Measurements from ENCODE around the gene ALX3.
A peak's percentile ranks its signal among the peaks of the same experiment; 100 is the strongest.
"Not testable (repeated sequence)": the region's sequence is repeated elsewhere in the genome, so short reads cannot be mapped to it uniquely, and the experiment has no call there.

Gene ALX3

DNA sequence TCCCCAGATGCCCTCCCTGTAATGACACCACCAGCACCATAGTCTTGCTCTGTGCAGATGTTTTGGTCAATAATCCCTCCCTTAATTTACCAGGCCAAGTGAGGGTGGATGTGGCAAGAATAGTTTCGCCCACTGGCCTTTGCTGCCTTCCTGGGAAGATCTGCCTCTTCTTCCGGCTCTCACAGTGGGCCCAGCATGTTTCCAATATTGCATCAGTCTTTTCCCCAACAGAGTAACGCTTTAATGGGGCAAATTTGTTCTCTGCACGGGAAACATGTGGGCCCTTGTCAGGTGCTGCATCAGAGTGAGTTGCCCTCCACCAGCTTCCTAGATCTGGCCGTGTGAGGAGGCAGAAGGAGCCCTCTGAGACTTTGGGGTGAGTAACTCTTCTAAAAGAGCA lies 12.0 kb upstream of the ALX3 start:
- Mint-ChIP-seq H3K27ac (no peak overlapping the region), H3K27me3 (peaks cover 70% of the 10 kb centered on the region), H3K36me3 (ENCODE audit: low read depth) (no peaks in the 10 kb centered on the region), H3K9me3 (no peaks in the 10 kb centered on the region), H3K4me3 (peak overlapping the region; percentile 17), H3K4me1 (ENCODE audit: low read depth) (peaks cover 16% of the 10 kb centered on the region)

DNA sequence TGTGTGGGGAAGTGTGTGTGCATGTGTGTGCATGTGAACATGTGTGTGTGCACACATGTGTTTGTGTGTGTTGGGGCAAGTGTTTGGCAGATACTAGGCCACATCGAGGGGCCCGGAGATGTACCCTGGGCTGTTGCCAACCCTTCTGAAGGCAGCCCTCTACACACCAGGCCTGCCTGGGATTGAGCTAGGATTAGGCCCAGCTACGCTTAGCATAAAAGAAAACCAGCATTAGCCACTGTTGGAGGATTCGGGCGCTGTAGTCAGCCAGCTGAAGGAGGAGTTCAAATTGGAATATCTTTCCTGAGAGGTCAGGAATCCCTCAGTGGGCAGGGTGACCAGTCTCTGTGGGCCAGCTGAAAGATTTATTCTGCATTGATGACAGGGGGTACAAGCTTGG lies 10.6 kb upstream of the ALX3 start:
- H3K9me3 Mint-ChIP-seq: no peaks in the 10 kb centered on the region
- peaks cover 59% of the 10 kb centered on the region for H3K27me3 Mint-ChIP-seq
- no peaks in the 10 kb centered on the region for H3K36me3 Mint-ChIP-seq (ENCODE audit: low read depth)
- H3K4me1 Mint-ChIP-seq (ENCODE audit: low read depth): peaks cover 16% of the 10 kb centered on the region
- H3K4me3 Mint-ChIP-seq: no peak overlapping the region
- no peak overlapping the region for H3K27ac Mint-ChIP-seq

DNA sequence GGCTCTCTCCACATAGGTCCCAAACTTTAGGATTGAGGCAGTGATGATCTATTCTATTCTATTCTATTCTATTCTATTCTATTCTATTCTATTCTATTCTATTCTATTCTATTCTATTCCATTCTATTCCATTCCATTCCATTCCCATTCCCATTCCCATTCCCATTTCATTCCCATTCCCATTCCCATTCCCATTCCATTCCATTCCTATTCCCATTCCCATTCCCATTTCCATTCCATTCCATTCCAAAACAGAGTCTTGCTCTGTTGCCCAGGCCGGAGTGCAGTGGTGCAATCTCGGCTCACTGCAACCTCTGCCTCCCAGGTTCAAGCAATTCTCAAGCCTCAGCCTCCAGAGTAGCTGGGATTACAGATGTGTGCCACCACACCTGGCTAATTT lies 9.5 kb upstream of the ALX3 start:
- H3K36me3 Mint-ChIP-seq (ENCODE audit: low read depth); H3K9me3 Mint-ChIP-seq; H3K27ac Mint-ChIP-seq; H3K4me3 Mint-ChIP-seq: not testable (repeated sequence)
- H3K27me3 Mint-ChIP-seq: peaks cover 50% of the 10 kb centered on the region
- H3K4me1 Mint-ChIP-seq (ENCODE audit: low read depth): peaks cover 16% of the 10 kb centered on the region

DNA sequence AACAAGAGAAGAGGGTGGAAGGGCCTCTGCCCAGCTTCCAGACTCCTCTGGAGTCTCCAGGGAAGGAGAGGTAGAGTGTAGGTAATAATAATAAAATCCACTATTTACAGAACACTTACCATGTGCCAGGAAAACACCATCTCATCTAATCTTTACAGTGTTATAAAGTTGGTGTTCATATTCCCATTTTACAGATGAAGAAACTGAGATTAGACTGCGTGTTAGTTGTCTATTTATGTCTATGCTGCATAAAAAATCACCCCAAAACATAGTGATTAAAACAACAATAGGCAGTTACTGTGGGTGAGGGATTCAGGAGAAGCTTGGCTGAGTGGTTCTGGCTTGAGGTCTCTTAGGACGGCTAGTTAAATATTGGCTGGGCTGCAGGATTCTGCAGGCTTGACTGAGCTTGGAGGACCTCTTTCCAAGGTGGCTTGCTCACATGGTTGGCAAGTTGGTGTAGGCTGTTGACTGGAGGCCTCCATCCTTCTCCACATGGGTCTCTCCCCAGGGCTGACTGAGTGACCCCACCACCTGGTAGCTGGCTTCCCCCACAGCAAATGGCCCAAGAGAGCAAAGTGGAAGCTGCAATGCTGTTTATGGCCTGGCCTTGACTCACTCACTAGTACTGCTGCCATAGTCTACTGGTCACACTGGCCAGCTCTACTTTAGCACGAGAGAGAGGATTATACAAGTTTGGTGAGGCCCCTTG lies 6.5 kb upstream of the ALX3 start:
- Mint-ChIP-seq H3K9me3 (no peaks in the 10 kb centered on the region), H3K36me3 (ENCODE audit: low read depth) (no peaks in the 10 kb centered on the region), H3K27ac (no peak overlapping the region), H3K4me1 (ENCODE audit: low read depth) (no peaks in the 10 kb centered on the region), H3K27me3 (peaks cover 57% of the 10 kb centered on the region), H3K4me3 (no peak overlapping the region)

DNA sequence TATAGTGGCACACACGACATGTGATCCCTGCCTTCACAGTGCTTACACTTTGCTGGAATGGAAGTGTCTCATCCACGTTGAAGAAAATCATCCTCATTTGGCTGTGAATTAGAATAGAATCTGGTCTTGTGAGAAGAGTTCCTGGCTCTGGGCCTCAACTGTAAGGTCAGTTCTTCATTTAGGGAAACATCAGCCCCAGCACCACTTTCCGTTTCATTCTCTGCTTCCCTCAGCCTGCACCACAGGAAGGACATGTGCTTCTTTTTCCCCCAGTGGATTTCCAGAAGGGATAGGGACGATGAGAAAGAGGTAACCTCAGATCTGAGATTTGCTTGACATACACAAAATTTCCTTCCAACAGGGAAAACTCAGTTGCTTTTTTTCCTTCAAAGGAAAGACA lies 3.7 kb upstream of the ALX3 start:
- no peaks in the 10 kb centered on the region for H3K4me1 Mint-ChIP-seq (ENCODE audit: low read depth)
- no peaks in the 10 kb centered on the region for H3K36me3 Mint-ChIP-seq (ENCODE audit: low read depth)
- H3K9me3 Mint-ChIP-seq: no peaks in the 10 kb centered on the region
- peaks cover 55% of the 10 kb centered on the region for H3K27me3 Mint-ChIP-seq
- no peak overlapping the region for H3K4me3 Mint-ChIP-seq
- H3K27ac Mint-ChIP-seq: no peak overlapping the region

DNA sequence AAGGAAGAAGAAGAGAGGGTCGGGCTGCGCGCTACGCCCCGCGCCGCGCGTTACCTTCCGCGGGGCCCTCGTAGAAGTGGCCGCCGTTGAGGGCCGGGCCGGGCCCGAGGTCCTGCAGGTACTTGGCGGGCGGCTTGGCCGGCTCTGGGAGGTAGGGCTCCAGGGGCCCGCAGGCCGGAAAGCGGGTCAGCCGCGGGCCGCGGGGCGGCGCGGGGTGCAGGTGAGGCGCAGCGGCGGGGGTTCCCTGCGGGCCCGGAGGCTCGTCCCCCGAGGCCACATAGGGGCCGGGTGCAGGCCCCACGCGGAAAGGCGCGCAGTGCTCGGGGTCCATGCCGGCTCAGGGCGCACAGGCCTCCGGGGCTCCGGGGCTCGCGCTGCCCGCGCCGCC lies 196 bp downstream of the ALX3 start:
- peaks cover 74% of the 10 kb centered on the region for H3K27me3 Mint-ChIP-seq
- no peak overlapping the region for H3K27ac Mint-ChIP-seq
- H3K9me3 Mint-ChIP-seq: no peaks in the 10 kb centered on the region

DNA sequence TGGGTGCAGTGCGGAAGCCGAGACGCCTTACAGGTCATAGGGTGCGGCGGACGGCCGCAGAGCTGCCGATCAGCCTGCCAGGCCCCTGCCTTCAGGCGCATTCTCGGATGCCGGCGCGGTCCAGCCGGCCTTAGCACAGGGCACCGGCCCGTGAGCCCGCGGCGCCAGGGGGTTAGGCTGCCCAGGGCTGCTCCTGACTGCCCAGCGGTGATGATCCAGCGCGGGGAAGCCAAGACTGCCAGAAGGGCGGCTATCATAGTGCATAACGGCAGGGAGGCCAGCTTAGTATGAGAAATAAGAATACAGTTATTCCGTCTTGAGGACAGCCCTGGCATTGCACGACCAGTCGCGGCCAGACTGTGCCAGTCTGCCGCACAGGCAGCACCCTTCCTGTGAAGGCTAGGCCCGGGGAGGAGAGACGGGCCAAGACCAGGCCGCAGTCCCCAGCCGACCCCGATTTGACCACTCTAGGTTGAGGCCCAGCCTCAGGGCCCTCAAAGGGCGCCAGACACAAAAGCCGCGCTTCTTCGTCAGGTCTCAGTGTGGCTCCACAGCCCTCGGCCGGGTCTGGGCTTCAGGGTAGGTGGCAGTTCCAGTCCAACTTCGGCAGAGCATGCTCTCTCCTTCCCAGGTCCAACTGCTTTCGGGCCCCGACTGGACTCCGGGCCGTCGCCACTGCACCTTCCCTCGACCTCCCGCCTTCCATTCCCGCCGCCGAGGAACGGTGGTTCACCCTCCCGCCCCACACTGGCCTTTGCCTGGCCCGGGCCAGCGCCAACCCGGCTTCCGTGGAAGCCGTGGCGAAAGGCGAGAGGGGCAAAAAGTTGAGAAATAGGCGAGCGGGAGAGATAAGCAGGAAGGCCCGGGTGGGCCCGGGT lies 829 bp downstream of the ALX3 start:
- Mint-ChIP-seq H3K9me3 (no peaks in the 10 kb centered on the region), H3K4me3 (no peak overlapping the region), H3K27me3 (peaks cover 70% of the 10 kb centered on the region), H3K36me3 (ENCODE audit: low read depth) (no peaks in the 10 kb centered on the region), H3K27ac (no peak overlapping the region), H3K4me1 (ENCODE audit: low read depth) (peaks cover 6% of the 10 kb centered on the region)

More for the DNA sequence above, 196 bp downstream of the ALX3 start:
- Mint-ChIP-seq H3K36me3 (ENCODE audit: low read depth) (no peaks in the 10 kb centered on the region), H3K4me3 (no peak overlapping the region), H3K4me1 (ENCODE audit: low read depth) (peaks cover 6% of the 10 kb centered on the region)

DNA sequence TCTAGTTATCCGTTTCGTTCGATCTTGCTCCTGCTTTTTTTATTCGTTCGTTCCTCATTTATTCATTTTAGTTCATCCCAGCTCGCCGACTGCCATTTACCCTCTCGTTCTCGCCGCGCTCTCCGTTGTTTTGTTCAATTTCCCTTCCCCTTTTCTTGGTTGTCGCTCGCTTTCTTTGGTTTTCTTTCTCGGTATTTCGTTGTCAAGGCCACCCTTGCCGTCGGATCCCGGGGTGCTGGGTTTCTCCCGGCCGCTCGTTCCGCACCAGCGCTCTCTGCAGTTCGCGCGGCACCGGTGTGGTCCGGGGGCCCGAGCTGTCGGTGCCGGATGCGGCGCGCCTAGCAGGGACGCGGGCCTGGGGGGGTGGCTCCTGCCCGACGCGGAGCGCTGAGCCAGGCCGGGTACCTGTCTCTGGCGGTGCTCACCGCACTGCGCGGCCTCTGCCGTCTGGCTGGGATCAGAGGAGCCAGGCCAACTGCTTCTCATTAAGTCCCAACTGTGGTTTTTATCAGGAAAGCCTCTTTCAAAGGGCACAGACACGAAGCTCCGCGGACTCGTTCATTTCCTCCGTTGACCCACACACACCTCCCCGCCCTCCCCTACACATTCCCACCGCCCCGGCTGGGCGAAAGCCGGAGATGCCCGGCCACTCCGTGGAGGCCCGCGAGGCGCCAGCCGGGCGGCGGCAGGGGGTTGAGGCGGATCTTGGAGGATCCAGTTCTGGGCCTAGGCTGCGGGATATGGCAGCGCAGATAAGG lies 1.6 kb downstream of the ALX3 start:
- H3K27ac Mint-ChIP-seq: no peak overlapping the region
- H3K27me3 Mint-ChIP-seq: peaks cover 62% of the 10 kb centered on the region
- H3K9me3 Mint-ChIP-seq: no peaks in the 10 kb centered on the region
- H3K4me3 Mint-ChIP-seq: peak overlapping the region; percentile 80
- no peaks in the 10 kb centered on the region for H3K36me3 Mint-ChIP-seq (ENCODE audit: low read depth)
- peaks cover 6% of the 10 kb centered on the region for H3K4me1 Mint-ChIP-seq (ENCODE audit: low read depth)

DNA sequence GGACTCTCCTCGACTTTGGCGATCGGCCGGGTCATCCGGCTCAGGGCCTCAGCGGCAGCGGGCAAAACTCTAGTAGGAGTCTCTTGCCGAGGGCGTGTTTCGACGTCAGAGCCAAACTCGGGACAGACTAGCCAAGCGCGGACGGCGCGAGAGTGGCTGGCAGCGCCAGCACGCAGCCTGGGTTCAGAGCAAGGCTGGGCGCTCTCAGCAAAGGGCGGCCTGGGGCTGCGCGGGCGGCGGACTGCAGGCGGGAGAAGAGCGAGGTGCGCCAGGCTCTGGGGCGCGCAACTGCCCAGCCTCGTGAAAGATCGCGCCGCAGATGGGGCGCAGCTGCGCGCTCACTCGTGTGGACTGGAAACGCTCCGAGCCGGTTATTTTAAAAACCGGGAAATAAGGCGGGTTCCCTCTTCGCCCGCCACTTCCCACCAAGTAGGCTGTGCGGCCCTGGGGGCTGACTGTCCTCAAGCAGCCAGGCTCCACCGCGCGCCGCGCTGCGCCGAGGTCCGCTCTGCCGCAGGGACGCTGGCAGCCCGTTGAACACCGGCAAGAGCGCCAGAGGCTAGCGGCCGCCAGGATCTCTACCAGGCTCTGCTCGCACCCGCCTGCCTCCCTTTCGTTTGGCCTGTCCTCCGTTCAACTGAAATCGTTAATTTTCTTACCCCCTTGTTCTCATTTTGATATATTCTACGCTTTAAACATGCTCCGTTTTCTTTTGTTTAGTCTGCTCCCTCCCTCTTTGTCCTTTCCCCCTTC lies 2.4 kb downstream of the ALX3 start:
- Mint-ChIP-seq H3K36me3 (ENCODE audit: low read depth) (no peaks in the 10 kb centered on the region), H3K4me1 (ENCODE audit: low read depth) (peaks cover 6% of the 10 kb centered on the region), H3K27ac (no peak overlapping the region), H3K27me3 (peaks cover 56% of the 10 kb centered on the region), H3K4me3 (peak overlapping the region; percentile 80), H3K9me3 (no peaks in the 10 kb centered on the region)

DNA sequence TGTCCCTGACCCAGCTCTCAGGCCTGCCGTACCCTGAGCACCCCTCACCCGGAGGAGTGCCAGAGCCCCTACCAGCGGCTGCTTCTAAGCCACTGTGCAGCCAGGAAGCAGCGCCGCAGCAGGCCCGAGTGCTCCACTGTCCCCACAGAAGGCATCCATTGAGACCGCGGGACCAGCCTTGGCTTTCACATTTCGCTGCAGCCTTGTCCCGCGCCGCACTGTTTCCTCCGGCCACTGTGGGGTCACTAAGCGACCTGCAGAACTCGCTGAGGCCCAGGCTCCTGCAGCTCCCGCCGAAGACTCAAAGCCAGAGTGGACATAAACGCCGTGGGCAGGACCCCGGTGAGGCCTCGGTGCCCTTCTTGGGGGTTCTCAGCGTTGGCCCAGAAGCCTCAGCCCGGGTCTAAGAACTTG lies 3.0 kb downstream of the ALX3 start:
- no peaks in the 10 kb centered on the region for H3K9me3 Mint-ChIP-seq

DNA sequence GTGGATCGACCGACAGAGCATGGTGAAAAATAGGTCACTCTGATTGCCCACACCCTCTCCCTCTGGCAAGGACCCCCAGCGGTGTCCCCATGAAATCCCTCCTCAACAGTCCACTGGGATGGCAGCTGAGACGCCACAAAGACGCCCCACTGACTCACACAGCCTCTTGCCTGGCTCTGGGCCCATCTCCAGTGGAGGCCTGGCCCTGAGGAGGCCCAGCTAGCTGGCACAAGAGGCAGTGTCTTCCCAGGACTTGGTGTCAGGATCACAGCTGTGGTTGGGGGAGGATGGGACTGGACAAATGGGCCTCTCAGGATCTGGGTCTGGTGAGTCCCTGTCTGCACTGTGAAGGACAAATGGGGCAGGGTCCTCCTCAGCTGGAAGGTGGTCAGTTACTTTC lies 4.6 kb downstream of the ALX3 start:
- Mint-ChIP-seq H3K4me3 (no peak overlapping the region), H3K27me3 (peaks cover 35% of the 10 kb centered on the region), H3K9me3 (no peaks in the 10 kb centered on the region), H3K27ac (no peak overlapping the region), H3K4me1 (ENCODE audit: low read depth) (peaks cover 6% of the 10 kb centered on the region), H3K36me3 (ENCODE audit: low read depth) (peaks cover 4% of the 10 kb centered on the region)

More for the DNA sequence above, 3.0 kb downstream of the ALX3 start:
- no peaks in the 10 kb centered on the region for H3K36me3 Mint-ChIP-seq (ENCODE audit: low read depth)
- H3K27ac Mint-ChIP-seq: no peak overlapping the region
- H3K27me3 Mint-ChIP-seq: peaks cover 51% of the 10 kb centered on the region
- H3K4me1 Mint-ChIP-seq (ENCODE audit: low read depth): peaks cover 6% of the 10 kb centered on the region
- H3K4me3 Mint-ChIP-seq: no peak overlapping the region

DNA sequence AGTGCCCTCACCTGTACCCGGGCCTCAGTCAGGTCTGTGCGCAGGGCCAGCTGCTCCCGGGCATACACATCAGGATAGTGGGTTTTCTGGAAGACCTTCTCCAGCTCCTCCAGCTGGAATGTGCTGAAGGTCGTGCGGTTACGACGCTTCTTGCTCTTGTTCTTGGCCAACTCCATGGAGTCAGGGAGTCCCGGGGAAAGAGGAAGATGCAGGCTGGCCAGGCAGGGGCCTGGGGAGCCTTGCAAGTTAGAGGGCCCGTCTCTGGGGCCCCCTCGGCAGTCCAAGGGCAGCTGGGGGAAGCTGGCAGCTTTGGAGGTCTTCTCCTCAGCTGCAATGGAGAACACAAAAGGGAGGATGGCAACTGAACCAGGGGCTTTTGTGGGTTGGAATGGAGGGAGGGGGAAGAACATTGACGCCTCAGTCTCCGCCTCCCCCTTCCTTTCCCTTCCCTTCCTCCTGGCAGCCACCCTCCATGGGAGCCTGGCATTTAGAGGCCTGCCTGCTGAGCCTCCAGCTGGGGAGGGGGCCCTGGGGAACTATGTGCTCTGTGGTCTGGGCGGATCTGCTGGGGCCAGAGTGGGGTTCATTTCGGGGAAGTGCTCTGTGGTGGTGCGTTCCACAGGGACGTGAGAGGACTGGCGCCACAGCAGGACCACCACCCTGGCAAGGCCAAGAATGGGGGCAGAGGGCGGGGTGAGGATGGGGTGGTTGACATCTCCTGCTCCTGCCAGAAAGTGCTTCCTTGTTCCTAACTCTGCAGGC lies 5.7 kb downstream of the ALX3 start:
- H3K27ac Mint-ChIP-seq: no peak overlapping the region
- no peak overlapping the region for H3K4me3 Mint-ChIP-seq
- H3K9me3 Mint-ChIP-seq: no peaks in the 10 kb centered on the region
- H3K4me1 Mint-ChIP-seq (ENCODE audit: low read depth): peaks cover 6% of the 10 kb centered on the region
- H3K36me3 Mint-ChIP-seq (ENCODE audit: low read depth): peaks cover 10% of the 10 kb centered on the region
- peaks cover 30% of the 10 kb centered on the region for H3K27me3 Mint-ChIP-seq

DNA sequence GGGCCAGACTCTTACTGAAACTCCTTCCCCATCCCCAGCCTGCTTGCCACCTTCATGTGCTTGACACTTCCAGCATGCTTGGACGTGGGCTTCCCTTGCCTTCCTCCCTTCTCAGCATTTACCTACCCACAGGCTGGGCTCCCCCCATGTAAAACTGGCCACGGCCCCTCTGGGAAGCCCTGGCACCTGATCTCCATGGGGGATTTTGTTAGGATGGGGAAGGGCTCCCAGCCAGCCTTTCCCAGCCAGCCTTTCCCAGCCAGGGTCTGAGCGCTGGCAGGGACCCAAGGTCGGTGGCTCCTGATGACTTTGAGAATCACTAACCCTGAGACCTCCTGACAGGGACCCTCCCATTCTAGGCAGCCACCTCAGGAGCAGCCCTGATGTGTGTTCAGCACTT lies 6.7 kb downstream of the ALX3 start:
- peaks cover 14% of the 10 kb centered on the region for H3K36me3 Mint-ChIP-seq (ENCODE audit: low read depth)
- H3K27ac Mint-ChIP-seq: no peak overlapping the region
- no peak overlapping the region for H3K4me3 Mint-ChIP-seq
- peaks cover 27% of the 10 kb centered on the region for H3K27me3 Mint-ChIP-seq
- H3K4me1 Mint-ChIP-seq (ENCODE audit: low read depth): peaks cover 6% of the 10 kb centered on the region
- no peaks in the 10 kb centered on the region for H3K9me3 Mint-ChIP-seq

DNA sequence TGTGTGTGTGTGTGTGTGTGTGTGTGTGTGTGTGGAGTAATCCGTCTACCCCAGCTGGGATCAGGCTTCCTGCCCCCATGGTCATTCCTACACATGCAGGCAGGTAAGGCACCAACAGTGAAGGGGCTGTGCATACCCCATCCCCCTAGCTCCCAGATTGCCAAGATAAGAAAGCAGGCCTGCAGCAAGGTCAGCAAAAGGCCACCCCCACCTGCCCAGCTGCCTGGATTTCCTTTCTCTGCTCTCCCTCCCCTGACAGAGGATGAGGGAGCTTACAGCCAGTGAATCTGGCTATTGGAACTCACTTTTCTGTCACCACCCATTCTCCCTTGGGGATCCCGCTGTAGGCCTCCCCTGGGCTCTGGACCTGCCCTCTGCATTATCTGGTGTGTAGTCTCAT lies 7.9 kb downstream of the ALX3 start:
- Mint-ChIP-seq H3K4me3 (no peak overlapping the region), H3K9me3 (no peaks in the 10 kb centered on the region), H3K36me3 (ENCODE audit: low read depth) (peaks cover 19% of the 10 kb centered on the region), H3K4me1 (ENCODE audit: low read depth) (no peaks in the 10 kb centered on the region), H3K27ac (no peak overlapping the region), H3K27me3 (peaks cover 17% of the 10 kb centered on the region)

Measured in stimulated activated naive CD8-positive, alpha-beta T cell treated with anti-CD3 and anti-CD28 coated beads, Interleukin-15, Interleukin-2, amounts not matched to agents 100 ng/mL and 50 ng/mL, for 24 hours (primary cell).